Neural cell (in vitro differentiated cells): ENCODE data around the gene MYADML2. TPM values are rescaled to one million over a fixed set of nuclear protein-coding genes. Genes with fewer than 3 reads are reported as not detected.

Source experiments
- H2AFZ ChIP-seq: fragments of 200-600, 300-800 bp; sonication (generic), shearing (Covaris generic); 2 replicates; pipeline ENCODE4 v1.6.0; 2014; ENCODE audit warnings: low read depth, mild to moderate bottlenecking, antibody characterized with exemption, low read length, moderate library complexity
- H3F3A ChIP-seq: fragments of 200-600 bp; shearing (Covaris generic); 2 replicates; pipeline ENCODE4 v1.6.1; 2016; ENCODE audit warnings: mild to moderate bottlenecking, moderate library complexity, mixed read lengths, antibody characterized with exemption, low read length; ENCODE audit not compliant: insufficient read depth, poor library complexity, severe bottlenecking
- H3K27ac ChIP-seq: fragments of 200-600, 300-800 bp; sonication (generic), shearing (Covaris generic); 2 replicates; pipeline ENCODE4 v1.5.1; 2014; ENCODE audit warnings: mild to moderate bottlenecking, low read length, moderate library complexity
- H3K27me3 ChIP-seq: fragments of 300-800, 200-600 bp; sonication (generic), shearing (Covaris generic); 2 replicates; pipeline ENCODE4 v1.6.0; 2014; ENCODE audit warnings: mild to moderate bottlenecking, low read depth, low read length, moderate library complexity; ENCODE audit not compliant: insufficient read depth
- H3K36me3 ChIP-seq: fragments of 300-800, 200-600 bp; sonication (generic), shearing (Covaris generic); 2 replicates; pipeline ENCODE4 v1.5.1; 2014; ENCODE audit warnings: mild to moderate bottlenecking, antibody characterized with exemption, low read length, moderate library complexity; ENCODE audit not compliant: insufficient read depth
- H3K4me2 ChIP-seq: fragments of 300-800, 200-600 bp; sonication (generic), shearing (Covaris generic); 2 replicates; pipeline ENCODE4 v1.6.0; 2014; ENCODE audit warnings: mild to moderate bottlenecking, low read length
- H3K4me3 ChIP-seq: fragments of 300-800, 200-600 bp; sonication (generic), shearing (Covaris generic); 2 replicates; pipeline ENCODE4 v1.5.1; 2014; ENCODE audit warnings: mild to moderate bottlenecking, low read length, moderate library complexity
- H3K79me2 ChIP-seq: fragments of 200-600 bp; shearing (Covaris generic); replicated peaks from 2 replicates; pipeline ENCODE4 v1.6.0; 2014; ENCODE audit warnings: mild to moderate bottlenecking, low read length, moderate library complexity; ENCODE audit not compliant: insufficient read depth
- H3K9ac ChIP-seq: fragments of 300-800, 200-600 bp; sonication (generic), shearing (Covaris generic); 2 replicates; pipeline ENCODE4 v1.6.1; 2016; ENCODE audit warnings: mild to moderate bottlenecking, low read length, mixed read lengths
- H3K9me2 ChIP-seq: fragments of 200-600 bp; shearing (Covaris generic); 2 replicates; pipeline ENCODE4 v1.6.1; 2016; ENCODE audit warnings: mild to moderate bottlenecking, low read length, mixed read lengths; ENCODE audit not compliant: insufficient read depth
- H3K9me3 ChIP-seq: fragments of 200-600, 300-800 bp; sonication (generic), shearing (Covaris generic); 2 replicates; pipeline ENCODE4 v1.6.1; 2016; ENCODE audit warnings: mild to moderate bottlenecking, mixed run types, low read length, moderate library complexity, mixed read lengths
- H4K20me1 ChIP-seq: fragments of 200-600 bp; shearing (Covaris generic); 2 replicates; pipeline ENCODE4 v1.6.1; 2016; ENCODE audit warnings: mild to moderate bottlenecking, mixed run types; ENCODE audit not compliant: insufficient read depth
- EP300 ChIP-seq: fragments of 450-650 bp; conservative IDR thresholded peaks from 2 replicates; pipeline ENCODE4 v1.6.1; 2014; ENCODE audit warnings: antibody characterized with exemption, mild to moderate bottlenecking, moderate library complexity; ENCODE audit not compliant: poor library complexity, severe bottlenecking
- EZH2 ChIP-seq: fragments of 200-600, 300-800 bp; shearing (Covaris generic), sonication (generic); IDR thresholded peaks from 2 replicates; pipeline ENCODE4 v1.6.1; 2014; ENCODE audit warnings: antibody characterized with exemption, low read length, borderline replicate concordance, mild to moderate bottlenecking; ENCODE audit not compliant: insufficient read depth, poor library complexity, severe bottlenecking
- MXI1 ChIP-seq: fragments of 450-650 bp; conservative IDR thresholded peaks from 2 replicates; pipeline ENCODE4 v1.6.1; 2014; ENCODE audit warnings: antibody characterized with exemption, mild to moderate bottlenecking; ENCODE audit not compliant: poor library complexity, severe bottlenecking
- POLR2AphosphoS5 ChIP-seq: IDR thresholded peaks from 2 replicates; pipeline ENCODE4 v1.6.1; 2012
- RAD21 ChIP-seq: fragments of 450-650 bp; conservative IDR thresholded peaks from 2 replicates; pipeline ENCODE4 v1.6.1; 2014; ENCODE audit warnings: antibody characterized with exemption, mild to moderate bottlenecking, moderate library complexity
- SMC3 ChIP-seq: fragments of 450-650 bp; conservative IDR thresholded peaks from 2 replicates; pipeline ENCODE4 v1.6.1; 2014; ENCODE audit warnings: antibody characterized with exemption, mild to moderate bottlenecking, moderate library complexity; ENCODE audit not compliant: poor library complexity
- TAF1 ChIP-seq: IDR thresholded peaks from 2 replicates; pipeline ENCODE4 v1.6.1; 2012; ENCODE audit warnings: low read depth
- polyA plus RNA-seq: library from polyadenylated mRNA; depleted of rRNA; stranded (reverse); fragments of >200 nt; gene quantifications from 2 replicates; pipeline ENCODE4 v1.2.3, GENCODE V29; 2014
- TF ChIP-seq, protein P1 (sequence below): IDR thresholded peaks from 2 replicates; pipeline ENCODE4 v1.6.1; 2012; ENCODE audit warnings: borderline replicate concordance
- TF ChIP-seq, protein P2 (sequence below): fragments of 450-650 bp; IDR thresholded peaks from 2 replicates; pipeline ENCODE4 v1.5.1; 2014; ENCODE audit warnings: antibody characterized with exemption, mild to moderate bottlenecking, moderate library complexity; ENCODE audit not compliant: poor library complexity, severe bottlenecking

Gene MYADML2
- polyA plus RNA-seq, 1 donor from 2014 or later, result 1.1 TPM

DNA sequence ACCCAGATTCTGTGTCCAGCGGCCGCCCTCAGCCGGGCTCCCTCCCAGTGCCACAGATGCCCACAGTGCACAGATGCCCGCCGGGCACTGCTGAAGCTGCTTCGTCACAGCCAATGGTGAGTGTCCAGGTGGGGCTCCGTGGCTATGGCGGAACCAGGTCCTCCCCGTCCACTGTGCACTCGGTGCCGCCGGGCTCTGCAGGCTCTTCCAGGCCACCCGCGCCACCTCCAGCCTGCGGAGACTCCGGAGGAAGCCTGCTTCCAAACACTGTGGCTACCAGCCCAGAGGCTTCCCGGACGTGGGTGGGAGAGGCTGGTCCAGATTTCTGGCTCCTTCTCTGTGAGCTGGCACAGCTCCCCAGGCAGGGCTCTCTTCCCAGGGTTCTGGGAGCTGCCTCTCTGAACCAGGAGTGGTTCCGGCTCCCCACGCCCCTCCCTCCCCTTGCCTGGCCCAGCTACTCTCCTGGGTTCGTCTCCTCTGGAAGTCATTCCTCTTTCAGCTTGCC, 7.1 kb downstream of the MYADML2 start:
- Histone ChIP-seq H4K20me1 (no peaks in the 10 kb centered on the region), H3K4me3 (no peak overlapping the region), H3K4me2 (no peak overlapping the region), H3K36me3 (no peaks in the 10 kb centered on the region), H3K27me3 (no peaks in the 10 kb centered on the region), H3K79me2 (no peaks in the 10 kb centered on the region), H3K9me3 (no peaks in the 10 kb centered on the region), H3K9me2 (no peaks in the 10 kb centered on the region), H3K27ac (no peak overlapping the region), H3F3A (no peaks in the 10 kb centered on the region), H2AFZ (no peak overlapping the region), H3K9ac (no peak overlapping the region)
- TF ChIP-seq MXI1, result no peak
- TF ChIP-seq TAF1, result no peak
- no peak for TF ChIP-seq POLR2AphosphoS5
- no peak for TF ChIP-seq EP300

DNA sequence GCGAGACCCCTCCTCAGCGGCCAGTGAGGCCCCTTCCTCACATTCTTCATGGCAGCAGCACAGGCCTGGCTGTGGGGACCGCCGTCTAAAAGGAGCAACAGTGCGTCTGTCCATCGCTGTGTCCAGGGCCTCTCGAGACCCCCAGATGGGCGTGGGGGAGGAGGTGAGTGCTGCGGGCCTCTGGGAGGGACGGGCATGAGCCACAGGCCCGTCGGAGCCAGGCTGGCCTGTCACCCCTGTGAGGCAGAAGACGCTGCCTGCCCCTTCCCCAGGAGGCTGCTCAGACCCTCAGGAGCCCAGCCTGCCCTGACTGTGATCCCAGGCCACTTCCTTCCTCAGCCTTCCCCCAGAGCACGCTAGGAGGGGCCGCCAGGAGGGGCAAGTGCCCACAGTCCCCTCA, 7.8 kb downstream of the MYADML2 start:
- Histone ChIP-seq H4K20me1 (no peaks in the 10 kb centered on the region), H3K27ac (no peak overlapping the region), H3F3A (no peaks in the 10 kb centered on the region), H3K36me3 (no peaks in the 10 kb centered on the region), H3K9ac (no peak overlapping the region), H3K79me2 (no peaks in the 10 kb centered on the region), H2AFZ (no peak overlapping the region), H3K9me2 (no peaks in the 10 kb centered on the region), H3K9me3 (no peaks in the 10 kb centered on the region), H3K4me2 (no peak overlapping the region), H3K4me3 (no peak overlapping the region), H3K27me3 (no peaks in the 10 kb centered on the region)
- TF ChIP-seq, protein P1, sequence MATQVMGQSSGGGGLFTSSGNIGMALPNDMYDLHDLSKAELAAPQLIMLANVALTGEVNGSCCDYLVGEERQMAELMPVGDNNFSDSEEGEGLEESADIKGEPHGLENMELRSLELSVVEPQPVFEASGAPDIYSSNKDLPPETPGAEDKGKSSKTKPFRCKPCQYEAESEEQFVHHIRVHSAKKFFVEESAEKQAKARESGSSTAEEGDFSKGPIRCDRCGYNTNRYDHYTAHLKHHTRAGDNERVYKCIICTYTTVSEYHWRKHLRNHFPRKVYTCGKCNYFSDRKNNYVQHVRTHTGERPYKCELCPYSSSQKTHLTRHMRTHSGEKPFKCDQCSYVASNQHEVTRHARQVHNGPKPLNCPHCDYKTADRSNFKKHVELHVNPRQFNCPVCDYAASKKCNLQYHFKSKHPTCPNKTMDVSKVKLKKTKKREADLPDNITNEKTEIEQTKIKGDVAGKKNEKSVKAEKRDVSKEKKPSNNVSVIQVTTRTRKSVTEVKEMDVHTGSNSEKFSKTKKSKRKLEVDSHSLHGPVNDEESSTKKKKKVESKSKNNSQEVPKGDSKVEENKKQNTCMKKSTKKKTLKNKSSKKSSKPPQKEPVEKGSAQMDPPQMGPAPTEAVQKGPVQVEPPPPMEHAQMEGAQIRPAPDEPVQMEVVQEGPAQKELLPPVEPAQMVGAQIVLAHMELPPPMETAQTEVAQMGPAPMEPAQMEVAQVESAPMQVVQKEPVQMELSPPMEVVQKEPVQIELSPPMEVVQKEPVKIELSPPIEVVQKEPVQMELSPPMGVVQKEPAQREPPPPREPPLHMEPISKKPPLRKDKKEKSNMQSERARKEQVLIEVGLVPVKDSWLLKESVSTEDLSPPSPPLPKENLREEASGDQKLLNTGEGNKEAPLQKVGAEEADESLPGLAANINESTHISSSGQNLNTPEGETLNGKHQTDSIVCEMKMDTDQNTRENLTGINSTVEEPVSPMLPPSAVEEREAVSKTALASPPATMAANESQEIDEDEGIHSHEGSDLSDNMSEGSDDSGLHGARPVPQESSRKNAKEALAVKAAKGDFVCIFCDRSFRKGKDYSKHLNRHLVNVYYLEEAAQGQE, result no peak
- TF ChIP-seq POLR2AphosphoS5 (no peak), MXI1 (no peak), RAD21 (no peak), SMC3 (no peak)
- TF ChIP-seq, protein P2, sequence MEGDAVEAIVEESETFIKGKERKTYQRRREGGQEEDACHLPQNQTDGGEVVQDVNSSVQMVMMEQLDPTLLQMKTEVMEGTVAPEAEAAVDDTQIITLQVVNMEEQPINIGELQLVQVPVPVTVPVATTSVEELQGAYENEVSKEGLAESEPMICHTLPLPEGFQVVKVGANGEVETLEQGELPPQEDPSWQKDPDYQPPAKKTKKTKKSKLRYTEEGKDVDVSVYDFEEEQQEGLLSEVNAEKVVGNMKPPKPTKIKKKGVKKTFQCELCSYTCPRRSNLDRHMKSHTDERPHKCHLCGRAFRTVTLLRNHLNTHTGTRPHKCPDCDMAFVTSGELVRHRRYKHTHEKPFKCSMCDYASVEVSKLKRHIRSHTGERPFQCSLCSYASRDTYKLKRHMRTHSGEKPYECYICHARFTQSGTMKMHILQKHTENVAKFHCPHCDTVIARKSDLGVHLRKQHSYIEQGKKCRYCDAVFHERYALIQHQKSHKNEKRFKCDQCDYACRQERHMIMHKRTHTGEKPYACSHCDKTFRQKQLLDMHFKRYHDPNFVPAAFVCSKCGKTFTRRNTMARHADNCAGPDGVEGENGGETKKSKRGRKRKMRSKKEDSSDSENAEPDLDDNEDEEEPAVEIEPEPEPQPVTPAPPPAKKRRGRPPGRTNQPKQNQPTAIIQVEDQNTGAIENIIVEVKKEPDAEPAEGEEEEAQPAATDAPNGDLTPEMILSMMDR, result no peak

DNA sequence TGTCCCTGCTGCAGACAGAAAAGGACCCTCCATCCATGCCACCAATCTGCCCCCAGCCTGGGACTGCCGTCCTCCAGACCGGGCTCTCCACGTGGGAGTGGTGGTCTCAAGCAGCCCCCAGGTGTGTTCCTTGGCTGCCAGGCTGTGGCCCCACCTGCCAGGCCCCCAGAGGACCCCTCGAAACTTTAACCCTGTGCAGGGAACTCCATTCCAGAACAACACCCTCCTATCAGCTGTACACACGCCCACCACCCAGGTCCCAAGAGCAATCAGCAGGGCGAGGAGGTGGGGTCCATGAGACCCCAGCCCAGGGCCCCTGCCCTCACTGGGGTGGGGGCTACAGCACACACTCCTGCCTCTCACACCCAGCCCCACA, 11.3 kb downstream of the MYADML2 start:
- H3K9ac ChIP-seq, result no peak overlapping the region
- no peaks in the 10 kb centered on the region for H3F3A ChIP-seq
- H3K79me2 ChIP-seq, result no peaks in the 10 kb centered on the region
- H2AFZ ChIP-seq, result no peak overlapping the region
- no peak overlapping the region for H3K4me3 ChIP-seq
- H4K20me1 ChIP-seq, result no peaks in the 10 kb centered on the region
- no peaks in the 10 kb centered on the region for H3K9me2 ChIP-seq
- no peaks in the 10 kb centered on the region for H3K27me3 ChIP-seq
- no peaks in the 10 kb centered on the region for H3K36me3 ChIP-seq
- H3K9me3 ChIP-seq, result no peaks in the 10 kb centered on the region
- H3K27ac ChIP-seq, result no peak overlapping the region
- TF ChIP-seq, protein P2, result no peak
- TF ChIP-seq, protein P1, result no peak
- TF ChIP-seq MXI1 (no peak), RAD21 (no peak), EZH2 (no peak), SMC3 (no peak), TAF1 (no peak), EP300 (no peak), POLR2AphosphoS5 (no peak)
- H3K4me2 ChIP-seq, result no peak overlapping the region
